NCI-H2081 (cell line): ENCODE data around the gene IFNK.

ENCODE experiments used
- DNase-seq, 2 experiments: peaks; one replicate each; lab custom pipeline; 2025; lab: John Stamatoyannopoulos, UW

IFNK gene

DNA sequence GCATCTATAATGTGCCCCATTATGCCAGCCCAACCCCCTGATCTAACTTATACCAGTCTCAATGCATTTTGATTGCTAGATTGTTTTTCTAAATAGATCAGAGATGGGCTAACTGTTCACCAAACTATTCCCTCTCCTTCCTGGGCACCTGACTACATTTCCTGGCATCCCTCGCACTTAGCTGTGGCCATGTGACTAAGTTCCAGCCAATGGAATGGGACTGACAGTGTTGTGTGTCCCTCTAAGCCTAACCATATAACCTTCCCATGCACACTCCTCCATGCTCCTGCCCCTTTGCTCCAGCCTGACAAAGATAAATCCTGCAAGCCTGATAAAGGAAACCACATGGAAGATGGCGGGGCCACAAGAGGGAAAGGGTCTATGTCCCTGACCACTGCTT is 12.3 kb upstream of the IFNK start:
- DNase-seq, result no peak

DNA sequence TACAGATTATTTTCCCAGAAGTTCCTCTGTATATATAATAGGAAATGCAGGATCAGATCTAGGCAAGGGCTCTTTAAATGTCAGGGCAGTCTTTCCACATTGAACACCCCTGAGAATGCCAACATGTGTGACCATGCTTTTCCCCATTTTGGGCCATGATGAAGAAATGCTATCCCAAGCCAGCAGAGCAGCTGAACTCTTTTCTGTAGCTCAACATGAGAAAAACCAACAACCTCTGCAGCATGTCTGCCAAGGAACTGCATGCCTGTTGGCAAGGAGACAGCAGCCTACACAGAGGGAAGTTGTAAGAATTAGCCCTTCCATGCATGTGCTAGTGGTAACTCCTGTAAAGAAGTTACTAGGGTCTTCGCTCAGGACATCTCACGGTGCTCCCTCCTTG is 9.5 kb upstream of the IFNK start:
- no peak for DNase-seq

- DNase-seq, result no peak
Observed at GRCh38 chr9:27518006-27518405, 6.1 kb upstream of the IFNK start.

DNA sequence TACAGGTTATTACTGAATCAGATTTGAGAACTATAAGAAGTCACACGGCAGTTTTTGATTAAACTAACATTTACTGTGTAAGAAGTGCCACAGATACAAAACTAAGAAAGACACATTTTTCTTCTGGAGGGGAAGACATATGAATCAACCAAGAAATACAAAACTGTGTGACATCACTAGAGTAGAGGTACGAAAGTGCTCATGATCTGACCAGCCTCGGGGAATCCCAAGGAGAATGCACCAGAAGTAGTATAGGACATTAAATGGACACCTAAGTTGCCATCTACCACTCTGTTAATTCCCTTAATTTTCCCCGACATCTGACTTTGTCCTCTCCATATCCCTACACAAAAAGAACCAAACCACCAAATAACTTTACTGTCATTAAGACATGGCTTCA is 5.3 kb upstream of the IFNK start:
- DNase-seq, result no peak

DNA sequence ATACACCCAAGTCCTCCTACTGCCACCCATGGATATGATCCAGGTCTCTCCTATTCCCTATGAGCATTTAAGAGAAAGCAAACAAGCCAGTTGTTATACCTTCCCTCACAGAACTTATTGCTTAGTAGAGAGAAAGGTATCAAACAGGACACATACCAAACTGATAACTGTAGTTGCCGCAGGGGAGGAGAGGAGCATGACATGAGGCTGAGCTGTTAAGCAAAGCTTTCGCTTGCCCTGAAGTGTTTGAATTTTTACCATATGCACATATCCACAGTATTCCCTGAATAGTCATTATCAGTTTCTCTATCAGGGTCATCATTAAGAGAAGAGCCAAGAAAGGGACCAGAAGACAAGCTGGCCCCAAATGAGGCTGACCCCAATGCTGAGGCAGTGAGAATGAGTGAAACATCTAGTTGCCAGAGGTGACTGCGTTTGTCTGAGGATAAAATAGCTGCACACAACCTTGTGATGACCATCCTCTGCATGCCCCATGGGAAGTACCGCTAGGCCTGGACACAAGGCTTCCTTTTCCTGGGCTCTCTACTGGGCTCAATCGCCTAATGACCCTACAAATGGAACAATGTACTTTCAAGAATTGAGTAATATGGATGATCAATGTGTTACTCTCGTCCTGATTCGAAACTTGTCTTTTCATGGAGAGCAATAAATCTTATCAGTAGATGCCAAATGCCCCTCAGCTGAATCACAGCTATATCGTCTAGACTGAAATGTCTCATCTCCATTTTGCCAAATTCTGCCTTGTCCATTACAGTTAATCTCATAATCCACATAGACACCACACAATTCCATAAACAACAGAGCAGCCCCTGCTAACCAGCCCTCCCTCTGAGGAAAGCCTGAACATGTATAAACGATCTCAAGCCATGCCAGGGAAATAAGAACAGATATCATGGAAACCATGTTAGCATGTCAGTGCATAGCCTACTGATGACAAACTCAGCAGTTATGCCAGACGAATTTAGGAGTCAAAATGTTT is 4.3 kb upstream of the IFNK start:
- DNase-seq, result no peak

GRCh38 chr9:27520986-27521385 is 3.1 kb upstream of the IFNK start:
- no peak for DNase-seq

- no peak for DNase-seq
Observed at GRCh38 chr9:27523141-27523540, 949 bp upstream of the IFNK start.

GRCh38 chr9:27527702-27528075 is 3.6 kb downstream of the IFNK start:
- DNase-seq, result no peak

DNA sequence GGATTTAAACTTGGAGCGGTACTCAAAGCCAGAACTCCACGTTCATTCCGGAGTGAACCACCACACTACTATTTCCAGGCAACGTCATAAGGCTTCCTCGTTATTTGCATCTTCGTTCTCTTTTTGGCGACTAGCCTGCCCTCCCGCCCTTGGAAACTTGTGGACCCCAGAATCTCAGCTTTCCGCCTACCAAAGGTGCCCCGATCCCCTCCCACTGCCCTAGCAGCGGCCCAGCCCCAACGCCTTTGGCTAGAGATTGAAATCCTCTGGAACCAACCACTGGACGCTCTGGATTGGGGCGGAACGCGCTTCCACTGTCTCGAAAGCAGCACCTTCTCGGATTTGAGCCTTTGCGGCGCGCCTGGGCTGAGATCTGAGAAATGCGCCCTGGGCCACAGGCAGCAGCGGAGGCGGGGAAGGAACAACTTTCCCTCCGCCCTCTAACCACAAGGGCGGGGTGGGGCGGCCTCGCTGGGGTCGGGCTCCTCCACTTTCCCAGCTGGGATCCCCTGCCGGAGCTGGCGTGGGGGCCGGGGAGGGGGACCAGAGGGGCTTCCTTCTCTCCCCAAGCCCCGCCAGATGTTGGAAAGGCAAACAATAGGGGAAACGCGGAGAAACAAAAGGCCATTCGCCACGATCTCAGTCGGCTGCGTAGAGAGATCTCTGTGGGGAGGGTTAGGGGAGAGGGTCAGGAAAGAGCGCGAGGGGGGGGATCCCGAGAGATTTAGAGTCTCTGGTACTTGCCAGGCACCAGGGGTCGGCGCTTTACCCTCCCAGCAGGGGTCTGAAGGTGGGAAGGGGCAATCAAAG is 4.2 kb downstream of the IFNK start:
- DNase-seq, result no peak

DNA sequence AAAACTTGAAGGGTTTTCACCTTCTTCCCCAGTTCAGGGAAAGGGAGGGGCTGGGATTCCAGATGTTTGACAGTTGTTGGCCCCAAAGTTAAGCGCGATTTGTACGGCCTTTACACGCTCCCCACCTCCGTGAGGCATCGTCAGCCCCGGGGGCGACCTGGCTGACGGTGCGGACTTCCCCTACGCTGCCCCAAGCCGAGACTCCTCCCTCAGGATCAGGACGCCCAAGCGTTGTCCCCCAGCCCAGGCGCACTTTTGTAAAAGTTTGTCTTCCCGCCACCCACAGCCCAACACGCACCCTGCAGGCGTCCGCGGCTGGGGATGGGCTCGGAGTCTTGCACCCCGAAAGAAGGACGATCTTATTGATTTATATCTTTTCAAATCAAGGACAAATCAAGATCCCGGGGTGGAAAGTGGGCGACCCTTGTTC is 4.8 kb downstream of the IFNK start:
- DNase-seq, result no peak

GRCh38 chr9:27529316-27530278 is 5.5 kb downstream of the IFNK start, which contains the start of gene MOB3B:
Gene MOB3B (minus strand): TSS chr9:27529814. CDS start chr9:27455550, 74,264 bp downstream.
- peak; percentile 74 to 80 for DNase-seq

DNA sequence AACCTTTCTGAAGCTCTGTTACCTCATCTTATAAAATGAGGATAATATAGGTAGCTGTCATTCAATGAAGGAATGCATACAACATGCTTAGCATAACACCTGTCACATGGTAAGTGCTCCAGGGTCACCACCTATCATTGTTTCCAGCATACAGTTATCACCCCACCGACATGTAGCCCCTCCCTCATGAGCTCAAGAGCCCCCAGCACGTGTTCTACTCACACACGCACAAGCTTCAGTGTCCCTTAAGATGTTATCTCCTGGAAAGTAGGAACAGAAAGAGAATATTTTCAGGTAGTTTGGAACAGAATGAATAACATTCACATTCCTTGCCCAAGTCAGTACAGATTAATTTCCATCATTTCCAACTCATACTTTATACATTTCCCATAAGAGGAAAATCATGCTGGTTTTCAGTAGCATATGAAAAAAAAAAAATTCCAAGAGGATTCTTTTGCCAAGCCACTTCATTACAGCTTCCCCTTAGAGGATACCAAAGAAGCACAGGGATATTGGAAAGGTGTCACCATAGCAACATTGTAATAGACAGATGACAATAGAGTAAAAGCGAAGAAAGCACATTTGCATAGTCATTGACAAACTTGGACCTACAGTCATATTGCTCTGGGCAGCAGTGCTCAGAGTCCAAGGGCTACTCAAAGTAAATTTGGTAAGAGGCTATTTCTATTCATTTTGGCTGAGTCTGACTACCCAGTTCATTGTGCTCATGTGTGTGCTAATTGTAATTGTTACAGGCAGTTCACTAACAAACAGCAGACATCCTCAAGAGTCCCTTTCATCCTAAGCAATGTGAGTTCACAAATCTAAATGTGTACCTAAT is 7.0 kb downstream of the IFNK start:
- no peak for DNase-seq

GRCh38 chr9:27532046-27532445 is 8.0 kb downstream of the IFNK start:
- DNase-seq, result no peak

DNA sequence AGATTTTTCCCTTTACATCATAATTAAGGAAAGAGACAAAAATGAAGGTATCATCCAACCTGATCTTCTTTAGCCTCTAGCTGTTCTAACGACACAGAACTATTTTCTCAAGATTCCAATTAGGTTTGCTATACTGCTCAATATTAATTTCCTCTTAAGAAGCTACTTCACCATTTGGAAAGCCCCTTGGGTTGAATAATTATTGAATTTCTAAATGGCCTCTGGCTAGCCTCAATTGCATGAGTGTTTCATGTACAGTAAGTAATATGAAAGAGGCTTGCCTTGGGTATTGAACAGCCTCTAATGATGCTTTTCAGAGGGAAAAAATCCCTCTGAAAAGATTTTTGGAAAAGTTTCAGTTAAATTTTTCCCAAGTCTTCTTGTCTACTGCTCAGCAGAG is 9.2 kb downstream of the IFNK start:
- DNase-seq, result no peak

DNA sequence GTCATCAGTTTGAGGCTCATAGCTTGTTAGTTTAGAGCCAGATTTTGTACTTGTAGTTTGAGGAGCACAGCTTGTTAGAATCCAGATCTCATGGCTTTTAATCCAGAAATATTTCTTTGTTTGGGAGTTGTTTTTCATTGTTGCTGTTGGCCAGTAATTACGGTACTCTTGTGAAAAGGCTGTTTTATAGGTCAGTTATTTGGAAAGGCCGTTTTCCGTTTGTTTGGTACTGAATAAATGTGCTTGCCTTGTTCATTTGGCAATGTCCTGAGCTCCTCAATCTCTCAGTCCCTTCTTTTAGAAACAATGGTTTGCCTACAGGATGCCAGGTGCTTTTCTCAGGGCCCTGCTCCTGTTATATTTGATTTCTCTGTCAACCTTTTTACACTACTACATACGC is 10.0 kb downstream of the IFNK start:
- DNase-seq, result peak in 1 of 2 experiments; percentile 15

DNA sequence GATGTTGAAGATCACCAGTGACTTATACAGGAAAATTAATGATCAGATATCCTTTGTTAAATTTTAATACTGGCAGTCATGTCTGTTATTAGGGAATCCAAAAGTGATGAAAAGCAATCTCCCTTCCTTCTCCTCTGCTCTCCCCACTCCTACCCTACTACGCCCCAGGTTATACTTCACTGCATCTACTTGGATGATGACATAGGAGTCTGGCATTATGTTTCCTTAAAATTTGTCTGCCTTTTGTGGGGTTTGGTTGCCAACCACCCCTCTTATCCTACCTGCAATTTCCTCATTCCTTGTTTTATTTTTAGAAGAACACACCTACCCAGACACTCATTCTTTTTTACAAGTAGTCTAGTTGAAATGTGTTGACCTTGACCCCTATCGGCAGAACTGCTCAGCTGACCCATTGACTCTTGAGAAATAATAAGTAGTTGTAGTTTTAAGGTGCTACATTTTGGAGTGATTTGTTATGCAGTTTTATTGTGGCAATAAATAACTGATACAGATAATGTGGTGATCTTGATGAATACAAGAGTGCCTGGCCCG is 10.6 kb downstream of the IFNK start:
- DNase-seq, result no peak

DNA sequence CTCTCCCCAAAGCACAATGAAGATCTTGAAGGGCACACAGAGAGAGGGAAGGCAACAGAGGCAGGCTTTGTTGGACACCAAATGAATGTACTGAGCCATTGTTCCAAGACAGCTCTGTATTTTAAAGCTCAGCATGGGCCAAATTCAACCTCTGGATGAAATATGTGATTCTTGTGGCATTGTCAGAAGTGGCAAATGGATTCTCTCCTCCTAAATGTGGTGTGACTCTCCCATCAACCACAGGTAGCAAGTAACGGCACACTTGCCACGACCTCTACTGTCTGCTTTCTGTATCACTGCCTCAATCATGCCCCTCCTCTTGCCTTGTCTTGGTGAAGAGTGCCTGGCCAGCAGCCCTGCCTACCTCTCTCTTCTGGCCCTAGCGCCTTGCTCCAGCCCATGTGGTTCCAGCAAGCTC is 11.6 kb downstream of the IFNK start:
- DNase-seq, result no peak

- no peak for DNase-seq
Observed at GRCh38 chr9:27536168-27536567, 12.1 kb downstream of the IFNK start.

DNA sequence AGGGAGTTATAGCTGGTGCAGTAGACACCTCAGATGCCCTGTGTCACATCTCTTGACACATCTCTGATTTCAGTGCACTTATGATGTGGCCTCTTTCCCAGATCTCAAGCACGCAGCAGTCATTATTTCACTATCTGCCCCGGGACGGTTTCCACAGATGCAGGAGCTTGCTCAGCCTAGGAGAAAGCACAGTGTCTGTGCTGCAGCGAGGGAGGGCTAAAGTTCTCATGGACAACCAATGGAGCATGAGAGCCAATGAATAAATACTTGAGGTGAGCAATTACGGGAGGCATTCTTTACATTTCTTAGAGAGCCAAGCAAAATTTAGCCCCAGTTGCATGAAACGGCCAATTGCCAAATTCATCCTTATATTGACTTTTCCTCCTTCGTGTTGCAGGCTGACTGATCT is 12.9 kb downstream of the IFNK start:
- DNase-seq, result no peak

DNA sequence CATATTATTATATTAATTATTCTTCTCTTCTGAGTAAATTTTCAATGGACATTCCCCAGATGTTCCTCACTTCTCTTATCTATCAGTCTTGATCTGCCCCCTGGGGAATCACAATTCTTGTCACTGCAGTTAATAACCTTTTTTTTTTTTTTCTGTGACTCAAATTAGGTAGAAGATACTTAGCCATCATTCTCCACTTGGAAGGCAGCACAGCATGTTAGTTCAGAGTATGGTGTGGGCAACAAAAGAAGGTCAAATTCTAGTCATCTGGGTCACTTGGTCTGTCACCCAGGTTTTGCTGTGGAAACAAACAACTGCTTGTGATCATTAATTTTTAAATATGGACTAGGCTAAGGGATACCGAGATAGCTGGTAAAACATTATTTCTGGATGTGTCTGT is 13.7 kb downstream of the IFNK start:
- no peak for DNase-seq
